Panc1 (cell line): ENCODE results near the gene OR51E2. TPM values are rescaled to one million over a fixed set of nuclear protein-coding genes. Genes with fewer than 3 reads are reported as not detected.

Experiments
- ATAC-seq: fragments of 200-7000 bp; cut with Tn5 transposase; 2 replicates; pipeline ENCODE4 v1.9.1; 2020; ENCODE audit warnings: mild to moderate bottlenecking, moderate library complexity
- BruUV-seq: library from RNA; stranded (reverse); fragments of 400-500 nt; replicated peaks from 2 replicates; lab custom pipeline; 2021; lab: Mats Ljungman, UMichigan
- CTCF ChIA-PET: fragments of 300-600 bp; sonication (Branson Sonifier 250); formaldehyde crosslinking; loops from one replicate; lab custom pipeline; 2022; ENCODE audit warnings: antibody characterized with exemption; lab: Charles Lee
- POLR2A ChIA-PET: fragments of 300-600 bp; sonication (Branson Sonifier 250); formaldehyde crosslinking; loops from one replicate; lab custom pipeline; 2022; ENCODE audit warnings: antibody characterized with exemption; lab: Charles Lee
- DNase-seq: peaks from one replicate; pipeline ENCODE4 v3.0.0-alpha.2; 2010; ENCODE audit warnings: low read depth, low spot score
- H3K27ac ChIP-seq: 2 replicates; pipeline ENCODE4 v1.5.1; 2011; ENCODE audit warnings: mild to moderate bottlenecking, low read length, inconsistent platforms
- H3K27me3 ChIP-seq: fragments of 200-500 bp; sonication (Bioruptor generic); 2 replicates; pipeline ENCODE4 v1.6.0; 2014; ENCODE audit warnings: low read length, inconsistent platforms; ENCODE audit not compliant: control insufficient read depth, insufficient read depth
- H3K36me3 ChIP-seq: fragments of 200-500 bp; sonication (Bioruptor generic); 2 replicates; pipeline ENCODE4 v1.5.1; 2014; ENCODE audit warnings: inconsistent platforms, mild to moderate bottlenecking, low read length, moderate library complexity; ENCODE audit not compliant: control insufficient read depth, insufficient read depth
- H3K4me1 ChIP-seq: 2 replicates; pipeline ENCODE4 v1.5.1; 2011; ENCODE audit warnings: inconsistent platforms, mild to moderate bottlenecking, low read length, moderate library complexity; ENCODE audit not compliant: control insufficient read depth, insufficient read depth
- H3K4me3 ChIP-seq, 2 experiments: 2 replicates each; pipeline ENCODE4 v1.5.1; 2011 to 2012; ENCODE audit warnings: low read depth in 2 of 2, low read length in 2 of 2, mild to moderate bottlenecking in 2 of 2, inconsistent platforms in 1 of 2, moderate library complexity in 1 of 2
- H3K9me3 ChIP-seq: fragments of 200-500 bp; sonication (Bioruptor generic); 2 replicates; pipeline ENCODE4 v1.5.1; 2014; ENCODE audit warnings: low read depth, mild to moderate bottlenecking, inconsistent platforms, low read length, moderate library complexity; ENCODE audit not compliant: control insufficient read depth, insufficient read depth
- CTCF ChIP-seq: fragments of 450-650 bp; IDR thresholded peaks from 2 replicates; pipeline ENCODE4 v1.5.1; 2017; ENCODE audit warnings: mild to moderate bottlenecking
- POLR2AphosphoS5 ChIP-seq: IDR thresholded peaks from 2 replicates; pipeline ENCODE4 v1.6.1; 2012; ENCODE audit warnings: mild to moderate bottlenecking, low read depth, low read length, moderate library complexity
- REST ChIP-seq, 2 experiments: IDR thresholded peaks; 2 replicates each; pipeline ENCODE4 v1.6.1; 2011 to 2012; ENCODE audit warnings: low read depth in 2 of 2, control low read depth in 1 of 2, low read length in 1 of 2, mild to moderate bottlenecking in 1 of 2, moderate library complexity in 1 of 2; ENCODE audit not compliant: insufficient read depth in 1 of 2
- SIN3A ChIP-seq: IDR thresholded peaks from 2 replicates; pipeline ENCODE4 v1.6.1; 2012; ENCODE audit warnings: low read depth, mild to moderate bottlenecking, low read length, moderate library complexity, borderline replicate concordance; ENCODE audit not compliant: insufficient read depth
- TCF7L2 ChIP-seq: IDR thresholded peaks from 2 replicates; pipeline ENCODE4 v1.6.1; 2011; ENCODE audit warnings: mild to moderate bottlenecking, low read depth, low read length, inconsistent platforms
- in situ Hi-C: cut with HindIII; loops from 2 replicates; pipeline ENCODE4 v1.10.0; 2016; ENCODE audit warnings: low sequenced_read_pairs, low pct_unique_long_range_greater_than_20kb
- intact Hi-C: fragments of 100-400 bp; cut with micrococcal nuclease; formaldehyde crosslinking; loops from one replicate; pipeline ENCODE4 v1.10.0; 2022; ENCODE audit not compliant: unreplicated experiment
- total RNA-seq: library from RNA; stranded (reverse); gene quantifications from one replicate; pipeline ENCODE4 v1.2.1, GENCODE V29; 2021; ENCODE audit not compliant: unreplicated experiment

Gene OR51E2
- total RNA-seq, 1 experiment from 2014 or later, result not detected

DNA sequence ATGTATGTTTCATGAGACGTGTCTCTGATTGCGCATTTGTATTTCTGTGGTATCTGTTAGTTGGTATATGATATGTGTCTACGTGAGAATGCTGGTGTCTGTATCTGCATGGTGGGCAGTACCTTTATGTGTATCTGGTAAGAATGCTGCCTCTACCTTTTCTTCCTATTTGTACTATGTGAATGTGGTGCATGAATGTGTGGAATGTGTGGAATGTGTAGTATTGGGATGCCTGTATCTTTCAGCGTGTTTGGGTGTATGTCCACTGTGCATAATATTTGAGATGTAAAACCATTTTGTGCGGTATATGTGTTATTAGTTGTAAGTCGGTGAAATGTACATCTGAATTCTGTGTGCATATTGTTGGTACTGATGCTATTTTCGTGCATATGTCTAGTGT lies 56.2 kb downstream of the OR51E2 start:
- in situ Hi-C loops (no loop called here), intact Hi-C loops (no loop called here)
- ChIA-PET POLR2A (no interaction called here), CTCF (no interaction called here)
- TF ChIP-seq SIN3A (no peak), CTCF (no peak), REST (IDR thresholded peaks at IDR 0.05; ENCODE audit: insufficient read depth in 1 of 2, low read depth in 2 of 2, low read length in 1 of 2) (no peak), POLR2AphosphoS5 (no peak), TCF7L2 (no peak)
- no peaks in the 10 kb centered on the region for H3K4me1 ChIP-seq
- ATAC-seq (no peak), DNase-seq (no peak)
- H3K27me3 ChIP-seq, result peaks cover 12% of the 10 kb centered on the region
- BruUV-seq, result no TSS peak
- no peak overlapping the region for H3K27ac ChIP-seq
- H3K36me3 ChIP-seq, result no peaks in the 10 kb centered on the region
- H3K4me3 ChIP-seq, result no peak overlapping the region
- H3K9me3 ChIP-seq, result no peaks in the 10 kb centered on the region

DNA sequence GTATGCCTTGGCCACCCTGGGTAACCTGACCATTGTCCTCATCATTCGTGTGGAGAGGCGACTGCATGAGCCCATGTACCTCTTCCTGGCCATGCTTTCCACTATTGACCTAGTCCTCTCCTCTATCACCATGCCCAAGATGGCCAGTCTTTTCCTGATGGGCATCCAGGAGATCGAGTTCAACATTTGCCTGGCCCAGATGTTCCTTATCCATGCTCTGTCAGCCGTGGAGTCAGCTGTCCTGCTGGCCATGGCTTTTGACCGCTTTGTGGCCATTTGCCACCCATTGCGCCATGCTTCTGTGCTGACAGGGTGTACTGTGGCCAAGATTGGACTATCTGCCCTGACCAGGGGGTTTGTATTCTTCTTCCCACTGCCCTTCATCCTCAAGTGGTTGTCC lies 57.7 kb downstream of the OR51E2 start:
- DNase-seq (no peak), ATAC-seq (no peak)
- no peak overlapping the region for H3K27ac ChIP-seq
- no peak overlapping the region for H3K4me3 ChIP-seq
- ChIA-PET POLR2A (no interaction called here), CTCF (no interaction called here)
- no peaks in the 10 kb centered on the region for H3K9me3 ChIP-seq
- no TSS peak for BruUV-seq
- H3K27me3 ChIP-seq, result peaks cover 15% of the 10 kb centered on the region
- in situ Hi-C loops (no loop called here), intact Hi-C loops (loop anchor here (10.0 kb wide), 1 partner anchor 455 kb away; no protein-coding TSS in a partner anchor)
- H3K36me3 ChIP-seq, result no peaks in the 10 kb centered on the region
- no peak for TF ChIP-seq TCF7L2
- TF ChIP-seq CTCF, result no peak
- TF ChIP-seq REST (IDR thresholded peaks at IDR 0.05; ENCODE audit: insufficient read depth in 1 of 2, low read depth in 2 of 2, low read length in 1 of 2), result no peak
- TF ChIP-seq SIN3A, result no peak
- no peak for TF ChIP-seq POLR2AphosphoS5
- no peaks in the 10 kb centered on the region for H3K4me1 ChIP-seq
